Neural cell (in vitro differentiated cells): ENCODE data around the gene DPF3.

ENCODE experiments used
- CTCF ChIP-seq: fragments of 450-650 bp; IDR thresholded peaks from 2 replicates; pipeline ENCODE4 v1.5.1; 2014; ENCODE audit warnings: antibody characterized with exemption, mild to moderate bottlenecking, moderate library complexity; ENCODE audit not compliant: poor library complexity, severe bottlenecking
- EP300 ChIP-seq: fragments of 450-650 bp; conservative IDR thresholded peaks from 2 replicates; pipeline ENCODE4 v1.6.1; 2014; ENCODE audit warnings: antibody characterized with exemption, mild to moderate bottlenecking, moderate library complexity; ENCODE audit not compliant: poor library complexity, severe bottlenecking
- EZH2 ChIP-seq: fragments of 200-600, 300-800 bp; shearing (Covaris generic), sonication (generic); IDR thresholded peaks from 2 replicates; pipeline ENCODE4 v1.6.1; 2014; ENCODE audit warnings: antibody characterized with exemption, low read length, borderline replicate concordance, mild to moderate bottlenecking; ENCODE audit not compliant: insufficient read depth, poor library complexity, severe bottlenecking
- POLR2AphosphoS5 ChIP-seq: IDR thresholded peaks from 2 replicates; pipeline ENCODE4 v1.6.1; 2012
- RAD21 ChIP-seq: fragments of 450-650 bp; conservative IDR thresholded peaks from 2 replicates; pipeline ENCODE4 v1.6.1; 2014; ENCODE audit warnings: antibody characterized with exemption, mild to moderate bottlenecking, moderate library complexity
- SMC3 ChIP-seq: fragments of 450-650 bp; conservative IDR thresholded peaks from 2 replicates; pipeline ENCODE4 v1.6.1; 2014; ENCODE audit warnings: antibody characterized with exemption, mild to moderate bottlenecking, moderate library complexity; ENCODE audit not compliant: poor library complexity
- TF ChIP-seq, protein P1 (sequence below): IDR thresholded peaks from 2 replicates; pipeline ENCODE4 v1.6.1; 2012; ENCODE audit warnings: borderline replicate concordance

DNA sequence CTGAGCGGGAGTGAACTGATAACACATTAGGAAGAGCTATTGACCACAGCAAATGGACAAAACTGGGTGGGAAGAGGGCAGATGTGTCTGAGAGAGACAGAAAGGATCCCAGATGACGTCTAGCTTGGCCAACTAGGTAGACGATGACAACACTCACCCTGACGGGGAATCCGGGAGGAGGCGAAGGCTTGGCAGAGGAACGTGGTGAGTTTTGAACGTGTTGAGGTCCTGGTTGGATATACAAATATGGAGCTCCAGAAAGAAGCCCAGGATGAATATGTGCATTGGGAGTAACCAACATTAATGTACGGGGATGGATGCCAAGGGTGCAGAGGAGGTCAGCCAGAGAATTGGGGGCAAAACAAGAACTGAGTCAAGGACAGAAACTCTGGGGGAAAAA, 60.7 kb downstream of the DPF3 start:
- TF ChIP-seq CTCF: no peak
- TF ChIP-seq, protein P1, sequence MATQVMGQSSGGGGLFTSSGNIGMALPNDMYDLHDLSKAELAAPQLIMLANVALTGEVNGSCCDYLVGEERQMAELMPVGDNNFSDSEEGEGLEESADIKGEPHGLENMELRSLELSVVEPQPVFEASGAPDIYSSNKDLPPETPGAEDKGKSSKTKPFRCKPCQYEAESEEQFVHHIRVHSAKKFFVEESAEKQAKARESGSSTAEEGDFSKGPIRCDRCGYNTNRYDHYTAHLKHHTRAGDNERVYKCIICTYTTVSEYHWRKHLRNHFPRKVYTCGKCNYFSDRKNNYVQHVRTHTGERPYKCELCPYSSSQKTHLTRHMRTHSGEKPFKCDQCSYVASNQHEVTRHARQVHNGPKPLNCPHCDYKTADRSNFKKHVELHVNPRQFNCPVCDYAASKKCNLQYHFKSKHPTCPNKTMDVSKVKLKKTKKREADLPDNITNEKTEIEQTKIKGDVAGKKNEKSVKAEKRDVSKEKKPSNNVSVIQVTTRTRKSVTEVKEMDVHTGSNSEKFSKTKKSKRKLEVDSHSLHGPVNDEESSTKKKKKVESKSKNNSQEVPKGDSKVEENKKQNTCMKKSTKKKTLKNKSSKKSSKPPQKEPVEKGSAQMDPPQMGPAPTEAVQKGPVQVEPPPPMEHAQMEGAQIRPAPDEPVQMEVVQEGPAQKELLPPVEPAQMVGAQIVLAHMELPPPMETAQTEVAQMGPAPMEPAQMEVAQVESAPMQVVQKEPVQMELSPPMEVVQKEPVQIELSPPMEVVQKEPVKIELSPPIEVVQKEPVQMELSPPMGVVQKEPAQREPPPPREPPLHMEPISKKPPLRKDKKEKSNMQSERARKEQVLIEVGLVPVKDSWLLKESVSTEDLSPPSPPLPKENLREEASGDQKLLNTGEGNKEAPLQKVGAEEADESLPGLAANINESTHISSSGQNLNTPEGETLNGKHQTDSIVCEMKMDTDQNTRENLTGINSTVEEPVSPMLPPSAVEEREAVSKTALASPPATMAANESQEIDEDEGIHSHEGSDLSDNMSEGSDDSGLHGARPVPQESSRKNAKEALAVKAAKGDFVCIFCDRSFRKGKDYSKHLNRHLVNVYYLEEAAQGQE: no peak
- no peak for TF ChIP-seq EP300
- TF ChIP-seq RAD21: no peak
- no peak for TF ChIP-seq POLR2AphosphoS5
- TF ChIP-seq EZH2: no peak
- no peak for TF ChIP-seq SMC3
